ENCODE results near the gene ARL17B. TPM values are rescaled to one million over a fixed set of nuclear protein-coding genes. Genes with fewer than 3 reads are reported as not detected.
"Not testable (repeated sequence)": the region's sequence is repeated elsewhere in the genome, so short reads cannot be mapped to it uniquely, and the experiment has no call there.

ARL17B gene
- polyA plus RNA-seq, 3 donors: 10.0 to 25.0 (median 16.3) TPM

DNA sequence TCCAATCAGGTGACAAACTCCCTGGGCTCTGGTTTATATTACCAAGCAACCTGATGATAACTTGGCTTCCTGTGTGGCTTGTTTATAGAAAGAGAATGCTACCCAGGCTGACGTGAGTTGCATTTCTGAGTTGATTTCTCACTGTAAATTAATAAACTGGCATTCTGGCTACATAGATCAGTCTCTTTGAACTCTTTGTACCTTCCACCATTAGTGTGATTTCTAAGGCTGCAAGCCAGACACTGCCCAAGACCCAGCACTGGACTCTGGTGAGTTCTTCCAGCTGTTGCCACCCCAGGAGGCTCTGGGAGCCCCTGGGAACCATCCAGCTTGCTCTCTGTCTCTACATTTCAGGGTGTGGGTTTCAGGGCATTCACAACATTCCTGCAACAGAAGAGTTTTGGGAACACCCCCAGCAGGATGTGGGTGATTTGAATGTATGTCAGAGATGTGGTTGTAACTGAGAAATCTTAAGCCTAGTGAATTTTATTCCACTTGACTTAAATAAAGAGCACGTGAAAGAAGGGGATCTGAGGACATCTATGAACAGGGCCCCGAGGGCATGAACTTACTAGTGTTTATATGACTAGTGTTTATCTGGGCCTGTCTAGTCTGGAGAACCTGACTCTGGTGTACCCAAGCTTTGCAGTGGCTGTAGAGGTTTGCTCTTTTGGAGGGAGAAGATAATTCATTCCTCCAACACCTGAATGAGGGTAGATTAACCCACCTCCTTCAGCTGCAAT lies 96.9 kb downstream of the ARL17B start:
- DNase-seq (ENCODE audit: extremely low read depth in 1 of 11, low read depth in 9 of 11, low spot score in 4 of 11): no peak

GRCh38 chr17:46262271-46262670 lies 99.3 kb downstream of the ARL17B start:
- no peak for DNase-seq (ENCODE audit: extremely low read depth in 1 of 11, low read depth in 9 of 11, low spot score in 4 of 11)

- DNase-seq (ENCODE audit: extremely low read depth in 1 of 11, low read depth in 9 of 11, low spot score in 4 of 11): not testable (repeated sequence)
These were observed 101.5 kb downstream of the ARL17B start for GRCh38 chr17:46259845-46260661.

DNA sequence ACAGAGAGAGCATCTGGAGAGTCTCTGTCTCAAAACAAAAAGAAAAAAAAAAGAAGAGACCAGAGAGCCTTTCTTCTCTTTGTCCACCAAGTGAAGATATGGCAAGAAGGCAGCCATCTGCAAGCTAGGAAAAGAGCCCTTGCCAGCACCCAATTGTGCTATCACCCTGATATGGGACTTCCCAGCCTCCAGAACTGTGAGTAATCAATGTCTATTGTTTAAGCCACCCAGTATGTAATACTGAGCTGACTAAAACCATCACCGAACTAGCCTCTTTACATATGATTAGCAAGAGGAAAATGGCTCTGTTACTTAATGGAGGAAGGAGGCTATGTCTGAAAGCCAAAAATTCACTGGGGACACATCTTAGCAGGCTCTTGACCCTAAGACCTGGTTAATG lies 105.2 kb downstream of the ARL17B start:
- DNase-seq (ENCODE audit: extremely low read depth in 1 of 11, low read depth in 9 of 11, low spot score in 4 of 11): not testable (repeated sequence)

DNA sequence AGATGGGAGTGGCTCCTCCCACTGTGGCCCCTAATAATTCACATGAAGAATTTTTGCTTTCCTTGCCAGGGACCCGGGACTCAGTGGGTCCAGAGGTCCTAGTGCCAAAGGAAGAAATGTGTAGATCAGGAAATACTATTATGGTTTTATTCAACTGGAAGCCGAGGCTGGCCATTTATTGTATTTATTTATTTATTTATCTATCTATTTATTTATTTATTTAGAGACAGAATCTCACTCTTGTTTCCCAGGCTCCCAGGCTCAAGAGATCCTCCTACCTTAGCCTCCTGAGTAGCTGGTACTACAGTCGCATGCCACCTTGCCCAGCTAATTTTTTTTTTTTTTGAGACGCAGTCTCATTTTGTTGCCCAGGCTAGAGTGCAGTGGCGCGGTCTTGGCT lies 107.4 kb downstream of the ARL17B start:
- not testable (repeated sequence) for DNase-seq (ENCODE audit: extremely low read depth in 1 of 11, low read depth in 9 of 11, low spot score in 4 of 11)

DNA sequence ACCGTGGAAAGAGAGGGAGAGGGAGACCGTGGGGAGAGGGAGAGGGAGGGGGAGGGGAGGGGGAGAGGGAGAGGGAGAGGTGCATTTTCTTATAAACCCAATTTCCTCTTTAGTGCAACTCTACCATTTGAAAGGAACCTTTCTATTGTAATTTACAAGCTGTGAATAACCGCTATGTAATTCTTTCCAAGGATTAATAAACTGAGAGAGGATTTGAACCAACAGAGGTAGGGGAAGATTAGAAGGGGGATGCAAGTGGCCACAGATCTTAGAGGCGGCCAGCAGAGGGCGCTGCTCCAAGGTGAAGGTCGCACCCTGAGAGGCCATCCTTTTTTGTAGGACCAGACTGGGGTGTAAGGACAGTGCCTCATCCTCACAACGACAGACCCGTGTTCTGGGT lies 107.8 kb downstream of the ARL17B start:
- not testable (repeated sequence) for DNase-seq (ENCODE audit: extremely low read depth in 1 of 11, low read depth in 9 of 11, low spot score in 4 of 11)

DNA sequence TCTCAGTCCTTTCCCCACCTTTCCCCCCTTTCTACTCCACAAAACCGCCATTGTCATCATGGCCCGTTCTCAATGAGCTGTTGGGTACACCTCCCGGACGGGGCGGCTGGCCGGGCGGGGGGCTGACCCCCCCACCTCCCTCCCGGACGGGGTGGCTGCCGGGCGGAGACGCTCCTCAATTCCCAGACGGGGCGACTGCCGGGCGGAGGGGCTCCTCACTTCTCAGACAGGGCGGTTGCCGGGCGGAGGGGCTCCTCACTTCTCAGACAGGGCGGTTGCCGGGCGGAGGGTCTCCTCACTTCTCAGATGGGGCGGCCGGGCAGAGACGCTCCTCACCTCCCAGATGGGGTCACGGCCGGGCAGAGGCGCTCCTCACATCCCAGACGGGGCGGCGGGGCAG lies 108.8 kb downstream of the ARL17B start:
- not testable (repeated sequence) for DNase-seq (ENCODE audit: extremely low read depth in 1 of 11, low read depth in 9 of 11, low spot score in 4 of 11)

DNA sequence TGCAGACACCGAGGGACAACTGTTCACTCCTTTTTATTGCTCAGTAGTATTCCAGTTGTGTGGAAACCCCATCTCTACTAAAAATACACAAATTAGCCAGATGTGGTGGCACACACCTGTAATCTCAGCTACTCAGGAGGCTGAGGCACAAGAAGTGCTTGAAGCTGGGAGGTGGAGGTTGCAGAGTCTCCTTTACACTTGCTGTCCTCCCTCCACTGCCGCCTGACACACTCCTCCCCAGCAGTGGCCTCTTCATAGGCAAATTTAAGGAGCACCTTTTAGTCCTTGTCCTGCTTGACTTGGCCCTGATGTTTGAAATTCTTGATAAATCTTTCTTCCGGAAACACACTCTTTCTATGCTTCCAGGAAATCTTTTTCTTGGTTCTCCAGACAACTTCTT lies 112.4 kb downstream of the ARL17B start:
- DNase-seq (ENCODE audit: extremely low read depth in 1 of 11, low read depth in 9 of 11, low spot score in 4 of 11): not testable (repeated sequence)

DNA sequence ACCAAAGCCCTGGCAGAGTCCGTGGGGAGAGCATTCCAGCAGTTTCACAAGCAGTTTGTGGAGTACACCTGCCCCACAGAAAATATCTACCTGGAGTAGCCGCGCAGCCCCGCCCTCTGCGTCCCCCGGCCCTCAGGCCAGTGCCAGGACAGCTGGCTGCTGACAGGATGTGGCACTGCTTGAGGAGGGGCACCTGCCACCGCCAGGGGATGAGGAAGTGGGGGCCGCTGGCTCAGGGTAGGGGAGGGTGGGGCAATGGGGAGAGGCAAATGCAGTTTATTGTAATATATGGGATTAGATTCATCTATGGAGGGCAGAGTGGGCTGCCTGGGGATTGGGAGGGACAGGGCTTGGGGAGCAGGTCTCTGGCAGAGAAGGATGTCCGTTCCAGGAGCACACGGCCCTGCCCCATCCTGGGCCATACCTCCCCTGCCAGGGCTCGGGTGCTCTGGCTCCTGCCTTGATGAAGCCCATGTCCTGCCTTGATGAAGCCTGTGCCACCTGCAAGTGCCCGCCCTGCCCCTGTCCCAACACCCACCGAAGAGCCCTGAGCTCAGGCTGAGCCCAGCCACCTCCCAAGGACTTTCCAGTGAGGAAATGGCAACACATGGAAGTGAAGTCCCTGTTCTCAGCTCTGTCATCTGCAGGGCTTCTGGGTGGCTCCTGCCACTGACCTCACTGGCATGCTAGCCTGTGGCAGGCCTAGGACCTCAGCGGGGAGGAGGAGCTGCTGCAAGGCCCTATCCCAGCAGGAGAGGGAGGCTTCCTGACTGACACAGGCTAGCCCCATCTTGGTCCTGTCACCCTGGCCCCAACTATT lies 116.4 kb downstream of the ARL17B start:
- not testable (repeated sequence) for DNase-seq (ENCODE audit: extremely low read depth in 1 of 11, low read depth in 9 of 11, low spot score in 4 of 11)

DNA sequence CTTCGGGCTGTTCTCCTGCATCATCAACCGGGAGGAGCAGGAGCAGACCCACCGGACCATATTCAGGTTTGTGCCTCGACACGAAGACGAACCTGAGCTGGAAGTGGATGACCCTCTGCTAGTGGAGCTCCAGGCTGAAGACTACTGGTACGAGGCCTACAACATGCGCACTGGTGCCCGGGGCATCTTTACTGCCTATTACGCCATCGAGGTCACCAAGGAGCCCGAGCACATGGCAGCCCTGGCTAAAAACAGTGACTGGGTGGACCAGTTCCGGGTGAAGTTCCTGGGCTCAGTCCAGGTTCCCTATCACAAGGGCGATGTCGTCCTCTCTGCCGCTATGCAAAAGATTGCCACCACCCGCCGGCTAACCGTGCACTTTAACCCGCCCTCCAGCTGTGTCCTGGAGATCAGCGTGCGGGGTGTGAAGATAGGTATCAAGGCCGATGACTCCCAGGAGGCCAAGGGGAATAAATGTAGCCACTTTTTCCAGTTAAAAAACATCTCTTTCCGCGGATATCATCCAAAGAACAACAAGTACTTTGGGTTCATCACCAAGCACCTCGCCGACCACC lies 117.1 kb downstream of the ARL17B start:
- DNase-seq (ENCODE audit: extremely low read depth in 1 of 11, low read depth in 9 of 11, low spot score in 4 of 11): not testable (repeated sequence)

DNA sequence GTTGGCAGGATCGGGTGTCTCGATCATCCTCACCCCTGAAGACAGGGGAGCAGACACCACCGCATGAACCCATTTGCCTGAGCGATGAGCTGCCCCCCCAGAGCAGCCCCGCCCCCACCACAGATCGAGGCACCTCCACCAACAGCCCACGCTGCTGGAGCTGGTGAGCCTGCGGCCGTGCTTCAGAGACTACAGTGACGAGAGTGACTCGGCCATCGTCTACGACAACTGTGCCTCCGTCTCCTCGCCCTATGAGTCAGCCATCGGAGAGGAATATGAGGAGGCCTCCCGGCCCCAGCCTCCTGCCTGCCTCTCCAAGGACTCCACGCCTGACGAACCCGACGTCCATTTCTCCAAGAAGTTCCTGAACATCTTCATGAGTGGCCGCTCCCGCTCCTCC lies 117.6 kb downstream of the ARL17B start:
- DNase-seq (ENCODE audit: extremely low read depth in 1 of 11, low read depth in 9 of 11, low spot score in 4 of 11): not testable (repeated sequence)

- not testable (repeated sequence) for DNase-seq (ENCODE audit: extremely low read depth in 1 of 11, low read depth in 9 of 11, low spot score in 4 of 11)
These were observed 118.1 kb downstream of the ARL17B start for GRCh38 chr17:46243505-46243904.

DNA sequence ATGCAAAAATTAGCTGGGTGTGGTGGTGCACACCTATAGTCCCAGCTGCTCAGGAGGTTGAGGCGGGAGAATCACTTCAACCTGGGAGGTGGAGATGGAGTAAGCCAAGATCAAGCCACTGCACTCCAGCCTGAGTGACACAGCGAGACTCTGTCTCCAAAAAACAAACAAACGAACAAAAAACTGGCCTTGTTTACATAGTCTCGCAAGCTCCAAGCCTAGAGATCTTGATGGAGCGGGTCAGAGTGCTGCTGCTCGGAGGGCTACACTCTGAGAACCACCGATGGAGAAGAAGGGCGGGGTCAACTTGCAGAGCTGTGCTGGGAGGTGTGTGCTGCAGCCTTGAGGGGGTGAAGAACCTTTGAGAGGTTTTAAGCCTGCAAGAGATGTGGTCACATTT lies 130.2 kb downstream of the ARL17B start:
- DNase-seq (ENCODE audit: extremely low read depth in 1 of 11, low read depth in 9 of 11, low spot score in 4 of 11): not testable (repeated sequence)

DNA sequence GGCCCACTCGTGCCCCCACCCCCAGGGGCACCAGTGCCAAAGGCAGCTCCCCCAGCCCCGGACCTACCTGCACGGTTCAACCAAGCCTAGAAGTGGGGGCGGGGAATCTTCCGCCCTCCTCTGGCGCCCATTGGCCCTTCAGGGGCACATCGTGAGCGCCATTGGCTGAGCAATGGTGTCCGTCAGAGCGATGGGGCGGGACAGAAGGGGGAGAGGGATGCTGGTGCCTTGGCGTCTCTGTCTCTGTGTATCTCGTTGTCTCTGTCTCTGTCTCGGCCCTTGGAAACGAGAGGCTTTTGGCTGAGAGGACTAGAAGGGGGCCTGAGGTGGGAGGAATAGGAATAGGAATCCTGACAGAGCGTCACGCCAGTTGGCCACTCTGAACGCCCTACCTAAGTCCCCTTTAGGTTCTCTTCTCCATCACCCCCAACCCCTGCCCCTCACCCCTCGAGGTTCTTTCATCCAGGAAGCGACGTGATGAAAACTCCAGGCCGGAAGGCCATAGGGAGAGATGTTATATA lies 136.2 kb downstream of the ARL17B start:
- DNase-seq (ENCODE audit: extremely low read depth in 1 of 11, low read depth in 9 of 11, low spot score in 4 of 11): peak; percentile 67 to 96 (median 84)

DNA sequence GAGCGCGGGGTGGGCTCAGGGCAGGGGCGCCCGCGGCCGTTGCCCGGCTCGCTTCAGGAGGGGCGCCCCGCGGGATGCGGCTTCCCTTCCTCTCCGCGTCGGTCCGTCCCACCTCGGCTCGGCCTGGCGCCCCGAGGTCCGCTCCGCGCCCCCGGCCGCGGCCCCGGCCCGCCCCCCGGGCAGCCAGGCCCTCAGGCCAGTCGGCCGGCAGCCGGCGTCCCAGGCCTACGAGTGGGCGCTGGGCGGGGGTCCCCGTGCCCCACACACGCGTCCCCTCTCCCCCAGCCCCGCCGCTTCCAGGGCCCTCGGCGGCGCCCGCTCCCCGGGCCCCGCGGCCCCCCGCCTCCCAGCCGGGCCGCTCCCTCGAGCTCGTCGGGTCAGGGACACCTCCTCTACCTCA lies 136.7 kb downstream of the ARL17B start:
- DNase-seq (ENCODE audit: extremely low read depth in 1 of 11, low read depth in 9 of 11, low spot score in 4 of 11): peak in 4 of 11 donors; percentile 2 to 25 (median 19)

All from renal cortex interstitium (tissue), 11 donors.